Naive thymus-derived CD4-positive, alpha-beta T cell (primary cell): ENCODE data around the gene ISX. TPM values are rescaled to one million over a fixed set of nuclear protein-coding genes. Genes with fewer than 3 reads are reported as not detected.
"Not testable (repeated sequence)": the region's sequence is repeated elsewhere in the genome, so short reads cannot be mapped to it uniquely, and the experiment has no call there.

ENCODE experiments used
- ATAC-seq: fragments of 150-1000 bp; cut with Tn5 transposase; 2 replicates; pipeline ENCODE4 v1.10.0; 2021; ENCODE audit warnings: mild to moderate bottlenecking, moderate library complexity
- CTCF ChIA-PET: fragments of 350-600 bp; sonication (Branson Sonifier 250); formaldehyde crosslinking; loops from one replicate; lab custom pipeline; 2021; ENCODE audit warnings: antibody characterized with exemption; lab: Charles Lee
- POLR2A ChIA-PET: fragments of 350-600 bp; sonication (Branson Sonifier 250); formaldehyde crosslinking; loops from one replicate; lab custom pipeline; 2021; ENCODE audit warnings: antibody characterized with exemption, inconsistent platforms; lab: Charles Lee
- DNase-seq, 9 donors: peaks; one replicate each; pipeline versions ENCODE4 v3.0.0 to v3.0.0-alpha.2; 2020 to 2022; ENCODE audit warnings: mixed read lengths in 1 of 9
- H3K27ac ChIP-seq: one replicate; pipeline ENCODE4 v1.7.0; 2013; ENCODE audit warnings: mild to moderate bottlenecking, low read depth, low read length, moderate library complexity
- H3K27me3 ChIP-seq, 2 donors: one replicate each; pipeline ENCODE4 v1.7.0; 2013; ENCODE audit warnings: low read length in 2 of 2, mild to moderate bottlenecking in 2 of 2, moderate library complexity in 2 of 2; ENCODE audit not compliant: control insufficient read depth in 2 of 2, insufficient read depth in 2 of 2
- H3K36me3 ChIP-seq, 3 experiments: 1 replicate in 2 of 3; 2 replicates in 1 of 3; pipeline ENCODE4 v1.7.0; 2013; ENCODE audit warnings: low read length in 3 of 3, mild to moderate bottlenecking in 3 of 3, moderate library complexity in 1 of 3; ENCODE audit not compliant: insufficient read depth in 3 of 3, control insufficient read depth in 2 of 3
- H3K4me1 ChIP-seq, 2 donors: one replicate each; pipeline ENCODE4 v1.7.0; 2013; ENCODE audit warnings: low read length in 2 of 2, mild to moderate bottlenecking in 2 of 2, moderate library complexity in 1 of 2; ENCODE audit not compliant: control insufficient read depth in 2 of 2, insufficient read depth in 2 of 2
- H3K4me3 ChIP-seq: 2 replicates; pipeline ENCODE4 v1.7.0; 2013; ENCODE audit warnings: mild to moderate bottlenecking, low read length
- H3K9me3 ChIP-seq, 3 experiments: 1 replicate in 2 of 3; 2 replicates in 1 of 3; pipeline ENCODE4 v1.7.0; 2013; ENCODE audit warnings: low read length in 3 of 3; ENCODE audit not compliant: control insufficient read depth in 2 of 3
- H3K27ac Mint-ChIP-seq, 9 donors: one replicate each; pipeline ENCODE4 v1.8.0; 2020 to 2022; ENCODE audit warnings: mixed read lengths in 9 of 9, mild to moderate bottlenecking in 8 of 9, moderate library complexity in 5 of 9, inconsistent platforms in 2 of 9
- H3K27me3 Mint-ChIP-seq, 5 donors: one replicate each; pipeline ENCODE4 v1.8.0; 2021 to 2022; ENCODE audit warnings: mixed read lengths in 5 of 5, mild to moderate bottlenecking in 1 of 5
- H3K36me3 Mint-ChIP-seq, 5 donors: one replicate each; pipeline ENCODE4 v1.8.0; 2020 to 2022; ENCODE audit warnings: mixed read lengths in 5 of 5, mild to moderate bottlenecking in 3 of 5, inconsistent platforms in 1 of 5
- H3K4me1 Mint-ChIP-seq, 7 donors: one replicate each; pipeline ENCODE4 v1.8.0; 2020 to 2022; ENCODE audit warnings: mixed read lengths in 7 of 7, mild to moderate bottlenecking in 3 of 7, inconsistent platforms in 1 of 7
- H3K4me3 Mint-ChIP-seq, 10 donors: one replicate each; pipeline ENCODE4 v1.8.0; 2020 to 2022; ENCODE audit warnings: mild to moderate bottlenecking in 10 of 10, mixed read lengths in 10 of 10, moderate library complexity in 6 of 10, inconsistent platforms in 2 of 10
- H3K9me3 Mint-ChIP-seq, 11 donors: one replicate each; pipeline ENCODE4 v1.8.0; 2020 to 2022; ENCODE audit warnings: mixed read lengths in 11 of 11, mild to moderate bottlenecking in 4 of 11, inconsistent platforms in 1 of 11, moderate library complexity in 1 of 11
- intact Hi-C, 2 donors: fragments of 100-400 bp; cut with micrococcal nuclease; formaldehyde crosslinking; loops; one replicate each; pipeline ENCODE4 v1.15.1; 2023
- polyA plus RNA-seq, 2 donors: library from polyadenylated mRNA; unstranded; fragments of 300-500 nt; fragmentation: Illumina TruSeq; gene quantifications; one replicate each; pipeline ENCODE4 v1.2.3, GENCODE V29; 2021
- total RNA-seq, 6 experiments: library from RNA in 5 of 6; stranded (reverse) in 5 of 6; gene quantifications; 1 replicate in 5 of 6; 2 replicates in 1 of 6; pipeline ENCODE4 v1.2.3 and lab custom pipeline; 2021 to 2026

ISX gene
- total and polyA plus RNA-seq, 7 experiments from 2014 or later = not detected

DNA sequence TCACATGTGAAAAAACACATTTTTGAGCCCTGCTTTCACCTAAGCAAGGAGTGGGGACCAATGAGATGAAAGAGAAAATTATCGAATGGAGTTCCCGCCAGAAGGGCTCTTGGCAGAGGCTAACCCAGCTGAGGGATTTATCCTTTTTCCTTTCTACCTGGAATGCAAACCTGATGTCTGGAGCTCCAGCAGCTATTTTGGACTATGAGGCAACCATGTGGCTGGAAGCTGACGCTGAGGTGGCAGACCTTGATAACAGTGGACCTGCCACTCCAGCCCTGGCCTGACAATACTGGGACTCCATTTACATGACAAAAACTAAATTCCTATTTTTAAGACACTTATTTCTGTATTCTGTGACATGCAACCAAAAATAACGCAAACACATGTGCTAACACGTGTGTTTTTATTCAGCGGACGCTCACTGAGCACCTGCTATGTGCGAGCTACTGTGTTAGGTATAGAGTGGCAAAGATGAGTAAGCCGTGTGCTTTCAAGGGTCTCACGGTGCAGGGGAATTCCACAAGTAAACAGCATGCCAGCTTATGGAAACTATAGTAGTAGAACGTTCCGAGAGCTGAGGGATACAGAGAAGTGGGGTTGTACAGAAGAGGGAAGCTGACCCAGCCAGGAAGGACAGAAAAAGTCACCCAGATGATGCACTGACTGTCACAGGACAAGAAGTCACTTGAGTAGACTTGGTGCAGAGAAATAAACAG is 19.1 kb upstream of the ISX start:
- Mint-ChIP-seq H3K4me3 (no peak overlapping the region), H3K4me1 (no peaks in the 10 kb centered on the region), H3K36me3 (no peaks in the 10 kb centered on the region), H3K9me3 (peaks cover 0 to 11% (median 3%) of the 10 kb centered on the region in 11 donors), H3K27me3 (peaks cover 0 to 48% (median 19%) of the 10 kb centered on the region in 5 donors), H3K27ac (no peak overlapping the region)
- no peak overlapping the region for H3K4me3 ChIP-seq
- no peak overlapping the region for H3K27ac ChIP-seq
- ChIA-PET POLR2A (no interaction called here), CTCF (no interaction called here)
- no peaks in the 10 kb centered on the region for H3K36me3 ChIP-seq
- no peaks in the 10 kb centered on the region for H3K27me3 ChIP-seq
- H3K9me3 ChIP-seq = no peaks in the 10 kb centered on the region
- intact Hi-C loops = no loop called here
- DNase-seq (no peak), ATAC-seq (no peak)
- H3K4me1 ChIP-seq = no peaks in the 10 kb centered on the region

DNA sequence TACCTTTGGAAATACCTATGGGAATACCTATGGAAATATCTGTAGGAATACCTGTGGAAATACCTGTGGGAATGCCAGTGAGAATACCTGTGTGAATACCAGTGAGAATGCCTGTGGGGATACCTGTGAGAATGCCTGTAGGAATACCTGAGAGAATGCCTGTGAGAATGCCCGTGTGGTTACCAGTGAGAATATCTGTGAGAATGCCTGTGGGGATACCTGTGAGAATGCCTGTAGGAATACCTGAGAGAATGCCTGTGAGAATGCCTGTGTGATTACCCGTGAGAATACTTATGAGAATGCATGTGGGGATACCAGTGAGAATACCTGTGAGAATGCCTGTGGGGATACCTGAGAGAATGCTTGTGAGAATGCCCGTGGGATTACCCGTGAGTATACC is 15.9 kb upstream of the ISX start:
- H3K4me3 ChIP-seq, H3K36me3 Mint-ChIP-seq, CTCF ChIA-PET, H3K27ac Mint-ChIP-seq, intact Hi-C loops, H3K9me3 ChIP-seq, H3K4me3 Mint-ChIP-seq, H3K4me1 ChIP-seq, ATAC-seq, H3K4me1 Mint-ChIP-seq, DNase-seq, H3K27ac ChIP-seq, H3K36me3 ChIP-seq, POLR2A ChIA-PET, H3K27me3 ChIP-seq: not testable (repeated sequence)
- peaks cover 0 to 49% (median 30%) of the 10 kb centered on the region in 5 donors for H3K27me3 Mint-ChIP-seq
- peaks cover 0 to 11% (median 3%) of the 10 kb centered on the region in 11 donors for H3K9me3 Mint-ChIP-seq

DNA sequence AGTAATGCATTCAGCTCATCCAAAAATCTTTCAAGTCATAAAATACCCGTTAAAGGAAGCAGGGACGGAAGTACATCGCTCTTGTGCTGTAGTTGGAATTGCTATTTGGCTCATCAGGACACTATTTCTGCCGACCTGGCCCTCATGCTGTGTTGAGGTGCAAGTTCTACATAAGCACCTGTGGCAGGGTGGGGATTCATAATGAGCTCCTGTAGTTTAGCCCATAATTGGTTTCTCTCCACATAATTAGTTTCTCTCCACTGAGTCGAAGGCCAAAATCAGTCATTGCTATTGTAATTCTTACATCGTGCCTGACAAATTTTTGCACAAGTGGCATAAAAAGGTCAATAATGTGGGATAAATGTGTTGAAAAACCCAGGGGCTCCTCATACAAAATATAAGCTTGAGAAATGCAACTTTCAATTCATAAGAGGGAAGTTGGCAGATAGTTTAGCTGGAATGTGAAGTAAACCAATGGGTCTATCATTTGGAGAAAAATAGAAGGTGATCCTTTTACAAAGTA is 14.9 kb upstream of the ISX start:
- H3K36me3 Mint-ChIP-seq = no peaks in the 10 kb centered on the region
- ATAC-seq (no peak), DNase-seq (no peak)
- POLR2A ChIA-PET = no interaction called here
- no peak overlapping the region for H3K4me3 Mint-ChIP-seq
- Histone ChIP-seq H3K36me3 (no peaks in the 10 kb centered on the region), H3K4me3 (no peak overlapping the region), H3K4me1 (no peaks in the 10 kb centered on the region), H3K27ac (no peak overlapping the region), H3K9me3 (no peaks in the 10 kb centered on the region), H3K27me3 (peaks cover 0 to 1% of the 10 kb centered on the region in 2 donors)
- peaks cover 0 to 11% (median 3%) of the 10 kb centered on the region in 11 donors for H3K9me3 Mint-ChIP-seq
- CTCF ChIA-PET = no interaction called here
- H3K27me3 Mint-ChIP-seq = peaks cover 0 to 54% (median 26%) of the 10 kb centered on the region in 5 donors
- no peaks in the 10 kb centered on the region for H3K4me1 Mint-ChIP-seq
- intact Hi-C loops = no loop called here
- H3K27ac Mint-ChIP-seq = no peak overlapping the region

- Mint-ChIP-seq H3K27me3 (peaks cover 0 to 52% (median 24%) of the 10 kb centered on the region in 5 donors), H3K27ac (no peak overlapping the region), H3K9me3 (peaks cover 0 to 11% (median 3%) of the 10 kb centered on the region in 11 donors), H3K4me3 (no peak overlapping the region), H3K4me1 (no peaks in the 10 kb centered on the region), H3K36me3 (no peaks in the 10 kb centered on the region)
- ChIA-PET CTCF (no interaction called here), POLR2A (no interaction called here)
- DNase-seq = no peak
- Histone ChIP-seq H3K36me3 (no peaks in the 10 kb centered on the region), H3K4me1 (no peaks in the 10 kb centered on the region), H3K4me3 (no peak overlapping the region), H3K27ac (no peak overlapping the region), H3K9me3 (no peaks in the 10 kb centered on the region), H3K27me3 (peaks cover 0 to 3% of the 10 kb centered on the region in 2 donors)
- intact Hi-C loops = no loop called here
- ATAC-seq = no peak
These were observed 14.2 kb upstream of the ISX start for GRCh38 chr22:35051791-35052190.

DNA sequence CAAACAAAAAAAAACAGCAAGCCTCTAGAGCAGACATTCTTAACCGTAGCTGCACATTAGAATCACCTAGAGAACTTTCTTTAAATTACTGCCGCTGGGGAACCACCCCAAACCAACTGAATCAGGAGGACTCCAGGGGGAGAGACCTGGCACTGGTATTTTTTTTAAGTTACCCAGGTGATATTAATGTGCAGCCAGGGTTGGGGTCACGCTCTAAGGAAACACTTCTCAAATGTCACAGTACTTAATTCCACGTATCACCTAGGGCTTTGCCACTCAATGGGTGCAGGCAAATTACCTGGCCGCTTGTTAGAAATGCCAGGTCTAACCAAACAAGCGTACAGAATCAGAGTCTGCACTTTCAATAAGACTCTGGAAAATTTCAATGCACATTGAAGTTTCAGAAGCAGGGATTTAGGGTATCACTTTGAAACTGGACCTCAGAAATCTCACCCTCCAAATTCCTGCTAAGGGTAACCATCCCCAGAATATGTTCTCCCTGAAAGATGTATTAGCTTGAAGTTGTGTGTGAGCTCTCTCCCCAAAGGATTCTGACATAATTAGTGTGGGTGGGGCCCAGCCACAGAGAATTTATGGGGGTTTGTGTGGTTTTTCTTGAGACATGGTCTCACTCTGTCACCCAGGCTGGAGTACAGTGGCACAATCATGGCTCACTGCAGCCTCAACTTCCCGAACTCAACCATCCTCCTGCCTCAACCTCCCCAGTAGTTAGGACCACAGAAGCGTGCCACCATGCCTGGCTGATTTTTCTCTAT is 12.7 kb upstream of the ISX start:
- Histone ChIP-seq H3K27me3 (peaks cover 0 to 3% of the 10 kb centered on the region in 2 donors), H3K9me3 (no peaks in the 10 kb centered on the region), H3K4me1 (no peaks in the 10 kb centered on the region), H3K4me3 (no peak overlapping the region), H3K27ac (no peak overlapping the region), H3K36me3 (no peaks in the 10 kb centered on the region)
- Mint-ChIP-seq H3K4me1 (no peaks in the 10 kb centered on the region), H3K27ac (peak overlapping the region in 1 of 9 donors; percentile 54), H3K27me3 (peaks cover 0 to 47% (median 17%) of the 10 kb centered on the region in 5 donors), H3K36me3 (no peaks in the 10 kb centered on the region), H3K9me3 (peaks cover 0 to 9% (median 2%) of the 10 kb centered on the region in 11 donors), H3K4me3 (no peak overlapping the region)
- intact Hi-C loops = no loop called here
- ATAC-seq (no peak), DNase-seq (no peak)
- POLR2A ChIA-PET = no interaction called here
- CTCF ChIA-PET = no interaction called here

DNA sequence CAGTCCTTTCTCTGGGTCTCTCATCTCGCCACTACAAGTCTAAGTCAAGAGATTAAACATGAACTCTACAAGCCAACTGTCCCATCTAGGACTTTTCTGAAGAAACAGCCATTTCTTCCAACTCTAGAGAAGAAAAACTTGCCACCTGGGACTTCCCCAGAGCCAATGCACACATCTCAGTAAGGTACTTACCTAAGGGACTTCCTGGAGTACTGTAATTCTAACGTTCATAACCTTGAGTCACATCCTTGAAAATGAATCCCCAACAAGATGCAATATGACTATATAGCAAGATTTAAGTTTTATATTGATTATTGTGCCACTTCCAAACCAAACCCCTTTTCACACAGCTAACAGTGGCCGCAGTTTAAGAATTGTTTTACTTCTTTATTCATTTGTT is 11.9 kb upstream of the ISX start:
- H3K9me3 Mint-ChIP-seq = peaks cover 0 to 9% (median 2%) of the 10 kb centered on the region in 11 donors
- POLR2A ChIA-PET = no interaction called here
- no peak for ATAC-seq

More for the DNA sequence above, 11.9 kb upstream of the ISX start:
- no peaks in the 10 kb centered on the region for H3K36me3 Mint-ChIP-seq
- DNase-seq = no peak
- peaks cover 0 to 47% (median 13%) of the 10 kb centered on the region in 5 donors for H3K27me3 Mint-ChIP-seq
- no peaks in the 10 kb centered on the region for H3K4me1 Mint-ChIP-seq
- intact Hi-C loops = no loop called here
- Histone ChIP-seq H3K9me3 (no peaks in the 10 kb centered on the region), H3K27me3 (peaks cover 0 to 3% of the 10 kb centered on the region in 2 donors), H3K27ac (no peak overlapping the region), H3K36me3 (no peaks in the 10 kb centered on the region), H3K4me1 (no peaks in the 10 kb centered on the region), H3K4me3 (no peak overlapping the region)
- no peak overlapping the region for H3K4me3 Mint-ChIP-seq
- H3K27ac Mint-ChIP-seq = peak overlapping the region in 1 of 9 donors; percentile 54
- CTCF ChIA-PET = no interaction called here
